C4-2B (cell line): ENCODE data around the gene RNPEPL1.

Experiments used
- ZFX ChIP-seq: fragments of 450-650 bp; IDR thresholded peaks from 2 replicates; pipeline ENCODE4 v1.6.1; 2017
- TF ChIP-seq, protein P1 (sequence below): fragments of 450-650 bp; conservative IDR thresholded peaks from 2 replicates; pipeline ENCODE4 v1.5.1; 2017; ENCODE audit warnings: mild to moderate bottlenecking

DNA sequence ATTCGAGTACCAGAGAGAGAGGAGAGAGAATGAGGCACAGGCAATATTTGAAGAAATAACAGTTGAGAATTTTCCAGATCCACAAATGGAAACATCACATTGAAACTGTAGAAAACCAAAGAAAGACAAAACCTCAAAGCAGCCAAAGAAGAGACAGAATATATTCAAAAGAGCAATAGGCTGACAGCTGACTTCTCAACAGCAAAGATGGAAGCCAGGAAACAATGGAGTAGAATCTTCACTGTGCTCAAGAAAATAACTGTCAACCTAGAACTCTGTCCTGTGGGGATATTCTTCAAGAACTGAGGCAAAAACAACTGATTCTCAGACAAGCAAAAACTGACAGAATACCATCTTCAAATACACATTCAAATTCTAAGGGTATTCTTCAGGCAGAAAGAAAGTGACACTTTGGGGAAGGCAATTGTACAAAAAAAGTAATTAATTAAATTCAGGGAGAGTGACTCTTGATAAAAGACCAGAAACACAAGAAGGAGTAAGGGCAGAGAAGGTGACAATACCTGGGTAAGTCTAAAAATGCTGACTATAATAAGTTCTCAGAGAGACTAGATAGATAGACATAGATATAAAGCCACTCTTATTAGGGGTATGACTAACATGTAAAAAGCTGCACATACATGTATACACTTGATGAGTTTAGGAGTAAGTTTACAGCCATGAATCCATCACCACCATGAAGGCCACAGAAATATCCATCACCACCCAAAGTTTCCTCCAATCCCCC is 36.1 kb upstream of the RNPEPL1 start:
- TF ChIP-seq, protein P1, sequence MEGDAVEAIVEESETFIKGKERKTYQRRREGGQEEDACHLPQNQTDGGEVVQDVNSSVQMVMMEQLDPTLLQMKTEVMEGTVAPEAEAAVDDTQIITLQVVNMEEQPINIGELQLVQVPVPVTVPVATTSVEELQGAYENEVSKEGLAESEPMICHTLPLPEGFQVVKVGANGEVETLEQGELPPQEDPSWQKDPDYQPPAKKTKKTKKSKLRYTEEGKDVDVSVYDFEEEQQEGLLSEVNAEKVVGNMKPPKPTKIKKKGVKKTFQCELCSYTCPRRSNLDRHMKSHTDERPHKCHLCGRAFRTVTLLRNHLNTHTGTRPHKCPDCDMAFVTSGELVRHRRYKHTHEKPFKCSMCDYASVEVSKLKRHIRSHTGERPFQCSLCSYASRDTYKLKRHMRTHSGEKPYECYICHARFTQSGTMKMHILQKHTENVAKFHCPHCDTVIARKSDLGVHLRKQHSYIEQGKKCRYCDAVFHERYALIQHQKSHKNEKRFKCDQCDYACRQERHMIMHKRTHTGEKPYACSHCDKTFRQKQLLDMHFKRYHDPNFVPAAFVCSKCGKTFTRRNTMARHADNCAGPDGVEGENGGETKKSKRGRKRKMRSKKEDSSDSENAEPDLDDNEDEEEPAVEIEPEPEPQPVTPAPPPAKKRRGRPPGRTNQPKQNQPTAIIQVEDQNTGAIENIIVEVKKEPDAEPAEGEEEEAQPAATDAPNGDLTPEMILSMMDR, result no peak
- no peak for TF ChIP-seq ZFX
